NCI-H510A treated with DMSO at 0.1 percent for 48 hours (cell line): Measurements from ENCODE around the gene CEP43.

Experiments
- DNase-seq: peaks from one replicate; lab custom pipeline; 2025; lab: John Stamatoyannopoulos, UW

Gene CEP43

GRCh38 chr6:166999145-166999883 is at the start of gene CEP43:
CEP43 (plus strand) TSS chr6:166999397; CDS start chr6:166999413, 16 bp downstream.
- peak; percentile 72 for DNase-seq

DNA sequence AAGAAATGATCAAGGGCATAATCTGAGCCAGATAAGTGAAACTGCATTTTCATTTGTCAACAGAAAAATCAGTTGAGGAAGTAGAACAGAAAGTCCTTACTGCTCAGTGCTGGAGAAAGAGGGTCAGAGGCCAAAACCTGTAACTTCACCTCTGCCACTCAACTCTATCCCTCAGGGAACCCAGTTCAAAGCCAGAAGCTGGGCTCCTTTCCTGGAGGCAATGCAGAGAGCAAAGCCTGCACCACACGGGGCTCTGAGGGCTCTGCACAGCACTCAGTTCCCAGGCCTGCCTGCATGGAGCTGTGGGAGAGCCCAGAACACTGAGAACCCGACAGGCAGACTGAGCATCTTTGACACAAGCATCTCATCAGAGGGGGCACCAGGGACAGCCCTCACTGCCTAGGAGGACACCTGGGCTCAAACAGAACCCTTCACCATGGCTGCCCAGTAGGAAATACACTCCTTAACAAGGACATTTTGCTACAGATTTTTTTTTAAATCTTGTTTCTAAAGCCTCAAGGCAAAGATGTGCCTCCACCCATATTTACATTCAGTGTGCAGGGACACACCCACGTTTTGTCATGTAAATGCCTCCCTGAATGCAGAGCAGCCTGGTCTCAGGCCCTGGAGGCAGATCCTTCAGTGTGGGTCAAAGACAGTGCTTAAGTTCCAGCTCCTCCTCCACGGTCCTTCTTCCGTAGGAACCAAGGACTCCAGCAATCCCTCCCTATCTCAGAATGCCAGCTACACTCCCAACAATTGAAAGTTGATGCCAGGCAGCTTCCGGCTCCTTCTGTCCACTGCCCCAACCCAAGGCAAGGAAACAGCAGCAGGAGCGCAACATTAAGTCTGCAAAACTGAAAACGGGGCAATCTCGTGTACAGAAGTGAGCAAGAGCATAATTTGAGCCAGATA is 49.4 kb upstream of the CEP43 start:
- DNase-seq: no peak

DNA sequence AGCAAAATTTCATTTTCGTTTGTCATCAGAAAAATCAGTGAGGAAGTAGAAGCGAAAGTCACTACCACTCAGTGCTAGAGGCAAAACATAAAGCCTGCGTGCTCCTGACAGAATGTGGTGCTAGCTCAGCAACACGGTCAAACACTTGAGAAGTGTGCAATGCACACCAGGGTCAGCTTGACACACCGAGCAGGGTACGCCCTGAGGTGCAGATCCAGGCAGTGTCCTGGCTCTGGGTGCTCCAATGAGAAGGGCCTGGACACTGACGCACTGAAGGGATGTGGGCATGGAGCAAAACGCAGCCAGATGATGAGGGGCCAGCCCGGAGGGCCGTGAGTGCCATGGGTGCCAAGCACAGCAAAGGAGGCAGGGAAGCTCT is 48.8 kb upstream of the CEP43 start:
- DNase-seq: no peak

DNA sequence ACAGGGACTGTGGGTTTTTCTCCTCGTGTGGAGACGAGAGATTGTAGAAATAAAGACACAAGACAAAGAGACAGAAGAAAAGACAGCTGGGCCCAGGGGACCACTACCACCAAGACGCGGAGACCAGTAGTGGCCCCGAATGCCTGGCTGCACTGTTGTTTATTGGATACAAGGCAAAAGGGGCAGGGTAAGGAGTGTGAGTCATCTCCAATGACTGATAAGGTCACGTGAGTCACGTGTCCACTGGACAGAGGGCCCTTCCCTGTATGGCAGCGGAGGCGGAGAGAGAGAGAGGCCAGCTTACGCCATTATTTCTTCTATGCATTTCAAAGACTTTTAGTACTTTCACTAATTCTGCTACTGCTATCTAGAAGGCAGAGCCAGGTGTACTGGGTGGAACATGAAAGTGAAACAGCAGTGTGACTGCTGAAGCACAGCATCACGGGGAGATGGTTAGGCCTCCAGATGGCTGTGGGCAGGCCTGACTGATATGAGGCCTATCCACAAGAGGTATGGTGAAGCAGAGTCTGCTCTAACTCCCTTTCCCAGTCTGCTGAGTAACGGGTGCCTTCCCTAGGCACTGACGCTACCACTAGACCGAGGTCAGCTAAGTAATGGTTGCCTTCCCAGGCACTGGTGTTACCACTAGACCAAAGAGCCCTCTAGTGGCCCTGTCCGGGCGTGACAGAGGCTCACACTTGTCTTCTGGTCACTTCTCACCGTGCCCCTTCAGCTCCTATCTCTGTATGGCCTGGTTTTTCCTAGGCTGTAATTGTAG is 48.1 kb upstream of the CEP43 start:
- DNase-seq: peak; percentile 14

GRCh38 chr6:166951670-166952060 is 47.5 kb upstream of the CEP43 start:
- no peak for DNase-seq

DNA sequence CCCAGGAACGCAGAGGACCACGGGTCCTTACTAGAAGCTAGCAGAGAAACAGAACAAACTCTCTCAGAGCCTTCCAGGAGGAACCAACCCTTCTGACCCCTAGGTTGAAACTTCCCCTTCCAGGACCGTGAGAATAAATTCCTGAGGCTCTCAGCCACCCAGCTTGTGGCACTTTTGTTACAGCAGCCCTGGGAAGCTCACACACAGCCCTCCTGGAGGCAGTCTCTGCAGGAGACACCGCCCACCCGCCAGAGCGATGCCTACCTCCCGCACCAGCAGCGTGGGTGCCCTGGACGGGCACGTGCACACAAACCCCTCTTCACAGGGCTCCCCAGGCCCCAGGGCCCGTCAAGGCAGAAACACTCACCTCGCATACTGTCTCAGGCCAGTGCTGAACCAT is 47.1 kb upstream of the CEP43 start:
- DNase-seq: no peak

- DNase-seq: no peak
Measured at GRCh38 chr6:166952567-166953486, 46.4 kb upstream of the CEP43 start.

DNA sequence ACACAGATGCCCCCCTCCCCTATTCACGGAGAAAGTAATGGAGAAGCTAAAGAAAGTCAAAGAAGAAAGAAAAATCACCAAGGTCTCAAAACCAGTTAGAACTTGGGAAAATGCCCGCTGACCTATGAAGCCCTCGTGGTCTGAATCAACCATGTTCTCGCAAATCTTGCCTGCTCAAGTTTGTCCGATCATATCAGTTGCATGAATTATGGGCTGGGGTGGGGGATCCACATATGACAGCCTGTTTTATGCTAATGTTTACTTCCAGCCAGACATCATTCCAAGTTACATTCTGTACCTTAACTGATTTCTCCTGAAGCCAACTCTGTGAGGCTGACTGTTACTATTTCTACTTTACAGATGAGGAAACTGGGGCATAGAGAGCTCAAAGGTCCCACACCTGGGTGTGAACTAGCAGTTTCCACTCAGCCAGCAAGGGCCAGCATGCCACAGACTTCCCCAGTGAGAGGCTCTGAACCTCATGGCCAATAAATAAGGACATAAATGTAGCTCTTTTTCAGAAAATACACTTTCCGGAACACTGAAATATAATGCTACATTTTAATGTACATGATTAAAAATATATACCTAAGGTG is 45.0 kb upstream of the CEP43 start:
- no peak for DNase-seq

DNA sequence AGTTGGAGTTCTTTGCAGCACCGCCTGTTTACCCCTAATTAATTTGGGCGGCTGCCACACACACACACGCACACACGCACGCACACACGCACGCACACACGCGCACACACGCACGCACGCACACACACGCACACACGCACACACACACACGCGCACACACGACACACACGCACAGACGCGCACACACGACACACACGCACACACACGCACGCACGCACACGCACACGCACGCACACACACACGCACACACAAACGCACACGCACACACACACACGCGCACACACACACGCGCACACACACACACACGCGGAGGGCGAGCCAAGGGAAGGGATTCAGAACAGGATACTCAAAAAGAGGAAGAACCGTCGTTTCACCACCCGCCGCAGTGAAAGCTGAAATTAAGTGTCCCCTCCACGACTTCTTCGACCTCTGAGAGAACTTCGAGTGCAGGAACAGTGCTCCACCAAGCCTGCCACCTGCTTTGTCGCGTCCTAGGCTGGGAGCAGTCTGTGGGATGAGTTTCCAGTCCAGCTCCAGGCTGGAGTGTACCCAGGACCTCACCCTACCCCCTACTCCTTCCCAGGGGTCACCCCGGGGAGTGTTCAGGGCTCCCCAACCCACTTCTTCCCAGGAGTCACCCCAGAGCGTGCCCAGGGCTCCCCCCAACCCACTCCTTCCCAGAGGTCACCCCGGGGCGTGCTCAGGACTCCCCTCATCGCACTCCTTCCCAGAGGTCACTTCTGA is 43.9 kb upstream of the CEP43 start:
- DNase-seq: no peak

- peak; percentile 10 for DNase-seq
Measured at GRCh38 chr6:166955865-166956443, 43.2 kb upstream of the CEP43 start.

- peak; percentile 62 for DNase-seq
Measured at GRCh38 chr6:166956444-166957086, 42.6 kb upstream of the CEP43 start, which contains the start of gene RNASET2. RNASET2 (minus strand) TSS chr6:166956550; CDS start chr6:166956182, 368 bp downstream.

GRCh38 chr6:166957087-166957804 is 42.0 kb upstream of the CEP43 start:
- DNase-seq: peak; percentile 36

GRCh38 chr6:166957805-166958076 is 41.5 kb upstream of the CEP43 start:
- DNase-seq: no peak

GRCh38 chr6:166958926-166959861 is 40.0 kb upstream of the CEP43 start:
- no peak for DNase-seq

DNA sequence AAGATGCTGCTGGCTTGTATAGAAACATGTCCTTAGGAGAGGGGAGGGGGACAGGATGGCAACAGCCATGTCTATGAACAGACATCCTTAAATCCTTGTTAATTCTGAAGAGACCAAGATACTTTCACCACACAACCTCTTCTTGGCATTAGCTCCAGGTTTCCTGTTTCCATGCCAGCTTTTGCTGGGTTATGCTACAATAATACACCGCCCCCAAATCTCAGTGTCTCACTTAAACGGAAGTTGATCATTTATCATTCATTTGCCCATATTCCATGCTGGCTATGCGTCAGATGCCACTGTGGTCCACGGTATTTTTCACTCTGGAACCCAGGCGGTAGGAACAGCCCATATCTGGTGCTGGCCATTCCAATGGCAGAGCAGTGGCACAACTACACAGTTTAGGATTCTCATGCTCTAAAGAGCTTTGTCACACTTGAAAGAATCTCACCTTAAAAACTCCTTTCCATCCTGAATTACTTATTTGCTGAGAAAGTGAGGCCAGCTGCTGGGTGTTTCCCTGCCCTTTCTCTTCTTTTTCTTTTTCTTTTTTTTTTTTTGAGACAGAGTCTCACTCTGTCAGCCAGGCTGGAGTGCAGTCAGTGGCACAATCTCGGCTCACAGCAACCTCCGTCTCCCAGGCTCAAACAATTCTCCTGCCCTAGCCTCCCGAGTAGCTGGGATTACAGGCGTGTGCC is 39.1 kb upstream of the CEP43 start:
- no peak for DNase-seq

- no peak for DNase-seq
Measured at GRCh38 chr6:166960609-166960978, 38.6 kb upstream of the CEP43 start.

GRCh38 chr6:166966268-166966667 is 32.9 kb upstream of the CEP43 start:
- no peak for DNase-seq
